HUES48 (cell line): ENCODE results near the gene THRAP3.
"Not testable (repeated sequence)": the region's sequence is repeated elsewhere in the genome, so short reads cannot be mapped to it uniquely, and the experiment has no call there.

Source experiments
- H3K27ac ChIP-seq: one replicate; pipeline ENCODE4 v1.7.0; 2013; ENCODE audit warnings: low read depth, low read length, inconsistent platforms
- H3K27me3 ChIP-seq: 2 replicates; pipeline ENCODE4 v1.6.1; 2013; ENCODE audit warnings: mild to moderate bottlenecking, low read length; ENCODE audit not compliant: control insufficient read depth, insufficient read depth
- H3K36me3 ChIP-seq: 2 replicates; pipeline ENCODE4 v1.6.1; 2013; ENCODE audit warnings: low read length; ENCODE audit not compliant: control insufficient read depth, insufficient read depth
- H3K4me1 ChIP-seq: 2 replicates; pipeline ENCODE4 v1.6.1; 2013; ENCODE audit warnings: mild to moderate bottlenecking, low read length; ENCODE audit not compliant: control insufficient read depth, insufficient read depth
- H3K4me3 ChIP-seq: 2 replicates; pipeline ENCODE4 v1.5.1; 2013; ENCODE audit warnings: mild to moderate bottlenecking, low read depth, low read length
- H3K9ac ChIP-seq: 2 replicates; pipeline ENCODE4 v1.6.1; 2013; ENCODE audit warnings: mild to moderate bottlenecking, low read depth, low read length, moderate library complexity
- H3K9me3 ChIP-seq: 2 replicates; pipeline ENCODE4 v1.6.1; 2013; ENCODE audit warnings: low read length; ENCODE audit not compliant: control insufficient read depth, insufficient read depth

THRAP3 gene

GRCh38 chr1:36230279-36230678 lies 6.0 kb downstream of the THRAP3 start:
- H3K9me3 ChIP-seq, H3K9ac ChIP-seq, H3K4me3 ChIP-seq, H3K27me3 ChIP-seq, H3K27ac ChIP-seq, H3K4me1 ChIP-seq: not testable (repeated sequence)
- peaks cover 43% of the 10 kb centered on the region for H3K36me3 ChIP-seq

GRCh38 chr1:36231191-36231590 lies 6.9 kb downstream of the THRAP3 start:
- H3K27me3 ChIP-seq, result no peaks in the 10 kb centered on the region
- no peaks in the 10 kb centered on the region for H3K4me1 ChIP-seq
- H3K9ac ChIP-seq, result no peak overlapping the region
- no peak overlapping the region for H3K27ac ChIP-seq
- peaks cover 48% of the 10 kb centered on the region for H3K36me3 ChIP-seq
- no peaks in the 10 kb centered on the region for H3K9me3 ChIP-seq
- H3K4me3 ChIP-seq, result no peak overlapping the region

DNA sequence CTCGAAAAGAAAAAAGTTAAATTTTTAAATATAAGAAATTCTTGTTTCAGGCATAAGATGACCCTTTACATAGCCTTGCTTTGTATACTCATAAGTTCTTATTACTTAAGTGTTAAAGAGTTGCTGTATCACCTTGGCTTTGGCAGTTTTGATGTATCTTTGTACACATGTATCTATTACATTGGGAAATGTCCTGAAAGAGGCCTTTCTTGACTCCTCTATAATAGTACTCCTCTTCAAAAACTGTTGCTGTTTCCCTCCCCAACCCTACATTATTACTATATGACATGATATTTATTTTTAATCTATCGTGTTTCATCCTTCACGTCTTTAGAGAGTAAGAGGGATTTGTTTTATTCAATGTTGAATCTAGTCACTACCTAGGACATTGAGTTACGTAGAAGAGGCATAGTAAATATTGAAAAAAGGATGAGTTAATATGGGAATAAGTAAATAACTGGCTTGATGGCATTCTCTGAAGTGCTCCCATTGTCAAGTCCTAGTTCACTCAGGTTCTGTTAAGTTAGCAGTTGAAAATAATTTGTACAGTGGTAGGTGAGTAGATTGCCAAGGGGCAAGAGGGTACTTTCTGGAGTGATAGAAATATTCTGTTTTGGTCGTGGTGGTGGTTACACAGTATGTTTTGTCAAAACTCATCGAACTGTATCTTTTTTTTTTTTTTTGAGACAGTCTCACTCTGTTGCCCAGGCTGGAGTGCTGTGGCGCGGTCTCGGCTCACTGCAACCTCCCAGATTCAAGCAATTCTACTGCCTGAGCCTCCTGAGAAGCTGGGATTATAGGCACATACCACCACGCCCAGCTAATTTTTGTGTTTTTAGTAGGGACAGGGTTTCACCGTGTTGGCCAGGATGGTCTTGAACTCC lies 8.2 kb downstream of the THRAP3 start:
- Histone ChIP-seq H3K9me3 (no peaks in the 10 kb centered on the region), H3K27me3 (no peaks in the 10 kb centered on the region), H3K4me3 (no peak overlapping the region), H3K4me1 (no peaks in the 10 kb centered on the region), H3K27ac (no peak overlapping the region), H3K9ac (no peak overlapping the region), H3K36me3 (peaks cover 47% of the 10 kb centered on the region)

GRCh38 chr1:36236302-36236701 lies 12.1 kb downstream of the THRAP3 start:
- Histone ChIP-seq H3K27ac (no peak overlapping the region), H3K4me3 (no peak overlapping the region), H3K36me3 (peaks cover 43% of the 10 kb centered on the region), H3K27me3 (no peaks in the 10 kb centered on the region), H3K9me3 (no peaks in the 10 kb centered on the region), H3K9ac (no peak overlapping the region), H3K4me1 (no peaks in the 10 kb centered on the region)

DNA sequence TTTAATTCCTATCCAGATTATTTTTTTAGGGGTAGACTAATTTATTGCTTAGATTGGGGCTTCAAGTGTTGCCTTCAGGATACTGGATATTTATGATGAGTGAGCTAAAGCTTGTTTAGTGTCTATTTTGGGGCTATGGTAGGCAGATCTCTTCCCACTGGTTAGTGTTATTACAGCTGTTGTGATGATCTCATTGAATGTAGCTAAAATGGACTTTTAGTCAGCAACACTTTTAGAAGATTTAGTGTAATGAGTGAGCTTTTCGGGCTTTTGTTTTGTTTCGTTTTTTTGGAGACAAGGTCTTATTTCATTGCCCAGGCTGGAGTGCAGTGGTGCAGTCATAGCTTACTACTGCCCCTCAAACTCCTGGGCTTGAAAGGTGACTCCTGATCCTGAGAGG lies 14.2 kb downstream of the THRAP3 start:
- no peaks in the 10 kb centered on the region for H3K4me1 ChIP-seq
- H3K27me3 ChIP-seq, result no peaks in the 10 kb centered on the region
- no peak overlapping the region for H3K9ac ChIP-seq
- no peak overlapping the region for H3K27ac ChIP-seq
- no peak overlapping the region for H3K4me3 ChIP-seq
- H3K9me3 ChIP-seq, result no peaks in the 10 kb centered on the region
- peaks cover 40% of the 10 kb centered on the region for H3K36me3 ChIP-seq

DNA sequence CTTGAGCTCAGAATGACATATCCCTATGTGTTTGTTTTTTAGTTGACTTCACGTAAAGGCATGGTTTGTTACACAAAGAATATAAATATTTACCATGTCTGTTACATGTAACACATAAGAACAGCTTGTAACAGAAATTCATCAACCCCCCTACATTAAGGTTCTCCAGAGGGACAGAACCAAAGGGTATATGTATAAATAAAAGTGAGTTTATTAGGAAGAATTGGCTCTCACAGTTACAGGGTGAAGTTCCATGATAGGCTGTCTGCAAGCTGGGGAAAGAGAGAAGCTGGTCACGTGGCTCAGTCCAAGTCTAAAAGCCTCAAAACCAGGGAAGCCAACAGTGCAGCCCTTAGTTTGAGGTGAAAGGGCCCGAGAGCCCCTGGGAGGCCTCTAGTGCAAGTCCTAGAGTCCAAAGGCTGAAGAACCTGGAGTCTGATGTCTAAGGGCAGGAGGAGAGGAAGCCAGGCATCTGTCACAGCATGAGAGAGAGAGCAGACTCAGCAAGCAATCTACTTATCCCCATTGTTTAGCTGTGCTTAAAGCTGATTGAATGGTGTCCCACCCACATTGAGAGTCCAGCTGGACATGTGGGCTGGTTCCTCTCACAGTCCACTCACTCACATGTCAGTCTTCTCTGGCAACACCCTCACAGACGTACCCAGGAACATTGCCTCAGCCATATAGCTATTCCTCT lies 15.8 kb downstream of the THRAP3 start:
- Histone ChIP-seq H3K36me3 (peaks cover 38% of the 10 kb centered on the region), H3K9ac (no peak overlapping the region), H3K27me3 (no peaks in the 10 kb centered on the region), H3K4me3 (no peak overlapping the region), H3K4me1 (no peaks in the 10 kb centered on the region), H3K27ac (peak overlapping the region; percentile 2), H3K9me3 (no peaks in the 10 kb centered on the region)

DNA sequence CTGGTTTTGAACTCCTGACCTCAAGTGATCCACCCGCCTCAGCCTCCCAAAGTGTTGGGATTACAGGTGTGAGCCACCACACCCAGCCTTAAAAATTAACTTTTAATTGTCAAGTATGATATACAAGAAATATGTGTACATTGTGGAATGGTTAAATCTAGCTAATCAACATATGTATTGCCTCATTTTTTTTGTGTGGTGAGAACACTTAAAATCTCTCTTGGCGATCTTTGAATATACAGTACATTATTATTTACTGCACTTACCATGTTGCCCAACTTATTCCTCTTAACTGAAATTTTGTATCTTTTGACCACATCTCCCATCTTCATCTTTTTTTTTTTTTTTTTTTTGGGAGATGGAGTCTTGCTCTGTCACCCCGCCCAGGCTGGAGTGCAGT lies 23.3 kb downstream of the THRAP3 start:
- Histone ChIP-seq H3K4me3 (no peak overlapping the region), H3K27ac (no peak overlapping the region), H3K4me1 (no peaks in the 10 kb centered on the region), H3K9ac (no peak overlapping the region), H3K27me3 (no peaks in the 10 kb centered on the region), H3K9me3 (no peaks in the 10 kb centered on the region), H3K36me3 (peaks cover 11% of the 10 kb centered on the region)

GRCh38 chr1:36248250-36248894 lies 24.1 kb downstream of the THRAP3 start:
- no peaks in the 10 kb centered on the region for H3K27me3 ChIP-seq
- H3K9ac ChIP-seq, result no peak overlapping the region
- H3K4me1 ChIP-seq, result no peaks in the 10 kb centered on the region
- no peaks in the 10 kb centered on the region for H3K9me3 ChIP-seq
- peaks cover 15% of the 10 kb centered on the region for H3K36me3 ChIP-seq
- H3K4me3 ChIP-seq, result no peak overlapping the region
- H3K27ac ChIP-seq, result no peak overlapping the region

- Histone ChIP-seq H3K36me3 (peaks cover 13% of the 10 kb centered on the region), H3K4me1 (no peaks in the 10 kb centered on the region), H3K27ac (no peak overlapping the region), H3K9ac (no peak overlapping the region), H3K9me3 (no peaks in the 10 kb centered on the region), H3K4me3 (no peak overlapping the region), H3K27me3 (no peaks in the 10 kb centered on the region)
These were observed 27.7 kb downstream of the THRAP3 start for GRCh38 chr1:36251794-36252481.

GRCh38 chr1:36252482-36252824 lies 28.2 kb downstream of the THRAP3 start:
- H3K27me3 ChIP-seq, H3K27ac ChIP-seq, H3K9me3 ChIP-seq, H3K9ac ChIP-seq, H3K4me3 ChIP-seq, H3K4me1 ChIP-seq: not testable (repeated sequence)
- peaks cover 13% of the 10 kb centered on the region for H3K36me3 ChIP-seq
